Adrenal gland (tissue), 5 donors: ENCODE measurements around the gene CDC42EP1.

ENCODE experiments used
- CTCF ChIP-seq, 6 experiments: fragments of 450-650 bp in 4 of 6; fragments of 200-600 bp in 2 of 6; sonication (generic) in 1 of 6; IDR thresholded peaks; 1 replicate in 5 of 6; 2 replicates in 1 of 6; pipeline versions ENCODE4 v1.5.1 to v1.8.0; 2016 to 2021; ENCODE audit warnings: antibody characterized with exemption in 6 of 6, mild to moderate bottlenecking in 2 of 6, moderate library complexity in 1 of 6
- POLR2A ChIP-seq, 2 donors: fragments of 450-650 bp; IDR thresholded peaks; one replicate each; pipeline ENCODE4 v1.6.1; 2017; ENCODE audit warnings: antibody characterized with exemption in 2 of 2, mild to moderate bottlenecking in 2 of 2, moderate library complexity in 1 of 2
- donor health status: DM: no; HTN: no; CAD: no.

DNA sequence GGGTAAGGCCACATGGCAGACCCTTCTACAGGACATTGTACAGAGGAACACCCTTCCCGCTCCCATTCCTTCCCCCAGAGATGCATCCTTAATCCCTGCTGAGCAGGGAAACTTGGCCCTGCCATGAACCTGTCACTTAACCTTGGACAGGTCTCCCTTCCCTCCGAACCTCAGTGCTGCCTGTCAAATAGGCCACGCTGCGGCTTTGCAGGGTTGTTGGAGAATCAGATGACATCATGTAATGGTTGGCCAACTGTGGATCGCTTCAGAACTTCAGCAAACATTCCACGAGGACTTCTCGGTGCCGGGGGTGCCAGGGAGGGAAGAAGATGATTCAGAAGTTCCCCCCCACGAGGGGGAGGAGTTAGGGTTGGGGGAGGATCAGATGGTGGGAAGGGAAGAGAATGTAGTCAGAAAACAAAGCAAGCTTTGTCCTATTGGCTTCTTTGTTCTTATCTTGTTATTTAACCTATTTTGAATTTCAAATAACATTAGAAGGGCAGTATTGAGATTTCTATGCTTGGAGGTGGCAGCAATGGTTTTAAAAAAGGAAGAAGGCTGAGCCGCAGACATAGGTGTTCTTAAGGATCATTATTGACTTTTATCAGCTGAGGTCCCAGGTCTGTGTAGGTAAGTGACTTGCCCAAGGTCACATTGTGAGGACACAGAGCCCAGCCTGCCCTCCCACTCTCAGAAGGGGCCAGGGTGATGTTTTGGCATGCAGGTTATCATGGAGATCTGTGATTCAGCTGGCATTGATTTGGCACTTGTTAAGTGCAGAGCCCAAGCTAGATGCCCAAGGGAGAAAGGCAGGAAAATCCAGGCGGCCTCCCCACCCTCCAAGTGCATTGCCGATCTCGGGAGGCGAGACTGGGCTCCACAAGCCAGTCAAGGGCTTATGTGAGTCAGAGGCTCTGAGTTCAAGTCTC lies 3.1 kb downstream of the CDC42EP1 start:
- TF ChIP-seq CTCF (IDR thresholded peaks at IDR 0.05) (no peak), POLR2A (IDR thresholded peaks at IDR 0.05) (peak; percentile 10 to 60)
